Endodermal cell (in vitro differentiated cells): Measurements from ENCODE around the gene TMEM213. TPM values are rescaled to one million over a fixed set of nuclear protein-coding genes. Genes with fewer than 3 reads are reported as not detected.

Experiments
- DNase-seq: peaks from one replicate; pipeline ENCODE4 v3.0.0-alpha.2; 2017
- H3K27ac ChIP-seq: 2 replicates; pipeline ENCODE4 v1.5.1; 2013; ENCODE audit warnings: mild to moderate bottlenecking, low read depth, low read length, moderate library complexity
- H3K27me3 ChIP-seq: 2 replicates; pipeline ENCODE4 v1.6.1; 2013; ENCODE audit warnings: mild to moderate bottlenecking, low read length, moderate library complexity; ENCODE audit not compliant: insufficient read depth, control insufficient read depth, poor library complexity, severe bottlenecking
- H3K36me3 ChIP-seq: 2 replicates; pipeline ENCODE4 v1.7.0; 2013; ENCODE audit warnings: mild to moderate bottlenecking, low read length, moderate library complexity; ENCODE audit not compliant: control insufficient read depth, insufficient read depth
- H3K4me1 ChIP-seq: one replicate; pipeline ENCODE4 v1.7.0; 2013; ENCODE audit warnings: low read length; ENCODE audit not compliant: control insufficient read depth, insufficient read depth
- H3K4me3 ChIP-seq: 2 replicates; pipeline ENCODE4 v1.5.1; 2013; ENCODE audit warnings: mild to moderate bottlenecking, low read length, moderate library complexity
- H3K9ac ChIP-seq: 2 replicates; pipeline ENCODE4 v1.6.1; 2013; ENCODE audit warnings: mild to moderate bottlenecking, low read length, moderate library complexity; ENCODE audit not compliant: poor library complexity, severe bottlenecking; ENCODE audit errors: extremely low read depth
- H3K9me3 ChIP-seq: 2 replicates; pipeline ENCODE4 v1.6.1; 2013; ENCODE audit warnings: mild to moderate bottlenecking, low read length, moderate library complexity; ENCODE audit not compliant: control insufficient read depth
- H3K27ac Mint-ChIP-seq: 2 replicates; pipeline ENCODE4 v1.8.0; 2020; ENCODE audit warnings: mixed read lengths
- H3K27me3 Mint-ChIP-seq: 2 replicates; pipeline ENCODE4 v1.8.0; 2021; ENCODE audit warnings: mild to moderate bottlenecking, mixed read lengths; ENCODE audit not compliant: insufficient read depth
- H3K36me3 Mint-ChIP-seq: 2 replicates; pipeline ENCODE4 v1.8.0; 2020; ENCODE audit warnings: low read depth, mixed read lengths
- H3K4me1 Mint-ChIP-seq: 2 replicates; pipeline ENCODE4 v1.8.0; 2020; ENCODE audit warnings: mixed read lengths
- H3K4me3 Mint-ChIP-seq: 2 replicates; pipeline ENCODE4 v1.8.0; 2020; ENCODE audit warnings: mild to moderate bottlenecking, moderate library complexity, mixed read lengths
- H3K9me3 Mint-ChIP-seq: 2 replicates; pipeline ENCODE4 v1.8.0; 2020; ENCODE audit warnings: mild to moderate bottlenecking, mixed read lengths
- CTCF ChIP-seq: fragments of 200-600 bp; sonication (generic); conservative IDR thresholded peaks from 2 replicates; pipeline ENCODE4 v1.5.0; 2021; ENCODE audit warnings: antibody characterized with exemption, mild to moderate bottlenecking
- WGBS, 2 experiments: methylation state at CpG; one replicate each; pipeline versions ENCODE4 v1.1.5 to v1.1.7; 2013; ENCODE audit warnings: missing lambda C conversion rate in 2 of 2, mixed read lengths in 1 of 2; ENCODE audit not compliant: insufficient coverage in 1 of 2, insufficient read length in 1 of 2; 5-methylcytosine and 5-hydroxymethylcytosine counted together
- total RNA-seq, 2 donors: library from RNA; stranded (reverse); fragmentation: NEBNext Ultra II Directional in 1 of 2; extraction: Animal tissue kit (Norgen Biotek cat#: 25700) in 1 of 2; gene quantifications; 2 replicates in 1 of 2; 3 replicates in 1 of 2; pipeline ENCODE4 v1.2.1, GENCODE V29; 2021

TMEM213 gene
- total RNA-seq, 2 donors from 2014 or later = not detected

GRCh38 chr7:138886501-138886917 is 88.7 kb downstream of the TMEM213 start:
- no peak overlapping the region for H3K4me3 ChIP-seq
- WGBS, 2 experiments = 76 to 96% methylated on average over 3 to 4 of the region's 4 CpGs
- peaks cover 5% of the 10 kb centered on the region for H3K4me1 ChIP-seq
- H3K27ac ChIP-seq = no peak overlapping the region
- no peak for DNase-seq
- H3K4me1 Mint-ChIP-seq = peaks cover 18% of the 10 kb centered on the region
- no peak overlapping the region for H3K9ac ChIP-seq
- H3K9me3 Mint-ChIP-seq = no peaks in the 10 kb centered on the region
- no peak overlapping the region for H3K4me3 Mint-ChIP-seq
- peak; percentile 73 for TF ChIP-seq CTCF
- no peaks in the 10 kb centered on the region for H3K27me3 ChIP-seq
- H3K27me3 Mint-ChIP-seq = no peaks in the 10 kb centered on the region
- no peak overlapping the region for H3K27ac Mint-ChIP-seq
- peaks cover 35% of the 10 kb centered on the region for H3K36me3 Mint-ChIP-seq
- peaks cover 27% of the 10 kb centered on the region for H3K36me3 ChIP-seq
- peaks cover 14% of the 10 kb centered on the region for H3K9me3 ChIP-seq

- H3K27me3 Mint-ChIP-seq = no peaks in the 10 kb centered on the region
- peak overlapping the region; percentile 47 for H3K27ac ChIP-seq
- peaks cover 37% of the 10 kb centered on the region for H3K36me3 Mint-ChIP-seq
- H3K9me3 ChIP-seq = peaks cover 14% of the 10 kb centered on the region
- H3K4me1 Mint-ChIP-seq = peaks cover 18% of the 10 kb centered on the region
- WGBS, 2 experiments = 87 to 91% methylated on average over 4 to 8 of the region's 9 CpGs
- H3K4me3 Mint-ChIP-seq = no peak overlapping the region
- TF ChIP-seq CTCF = no peak
- peaks cover 29% of the 10 kb centered on the region for H3K36me3 ChIP-seq
- no peak for DNase-seq
- H3K27me3 ChIP-seq = no peaks in the 10 kb centered on the region
- no peak overlapping the region for H3K9ac ChIP-seq
- no peaks in the 10 kb centered on the region for H3K9me3 Mint-ChIP-seq
- H3K4me3 ChIP-seq = no peak overlapping the region
- H3K27ac Mint-ChIP-seq = peak overlapping the region; percentile 66
- H3K4me1 ChIP-seq = peaks cover 5% of the 10 kb centered on the region
Measured at GRCh38 chr7:138887085-138887710, 89.4 kb downstream of the TMEM213 start.

Other genes with a start within 250 kb of the TMEM213 start
- gene SVOPL, start 96.6 kb upstream of the TMEM213 start, total RNA-seq = under 1 TPM; 0.86 to 0.95 TPM
- gene ATP6V0A4, start 202 bp downstream of the TMEM213 start, total RNA-seq = under 1 TPM; 0.29 to 0.44 TPM
- 10 to 100 TPM; 18.7 to 19.3 TPM for gene KIAA1549, start 183.4 kb downstream of the TMEM213 start, total RNA-seq
- 10 to 100 TPM in 1 of 2 donors, 1 to 10 TPM in 1; 9.7 to 10.9 TPM for gene ZC3HAV1L, start 238.0 kb downstream of the TMEM213 start, total RNA-seq